ENCODE results near the gene EPHA3.

Gene EPHA3

GRCh38 chr3:89467898-89468363 is 360.5 kb downstream of the EPHA3 start:
- DNase-seq: no peak

- DNase-seq: no peak
These were observed 364.7 kb downstream of the EPHA3 start for GRCh38 chr3:89472101-89472500.

DNA sequence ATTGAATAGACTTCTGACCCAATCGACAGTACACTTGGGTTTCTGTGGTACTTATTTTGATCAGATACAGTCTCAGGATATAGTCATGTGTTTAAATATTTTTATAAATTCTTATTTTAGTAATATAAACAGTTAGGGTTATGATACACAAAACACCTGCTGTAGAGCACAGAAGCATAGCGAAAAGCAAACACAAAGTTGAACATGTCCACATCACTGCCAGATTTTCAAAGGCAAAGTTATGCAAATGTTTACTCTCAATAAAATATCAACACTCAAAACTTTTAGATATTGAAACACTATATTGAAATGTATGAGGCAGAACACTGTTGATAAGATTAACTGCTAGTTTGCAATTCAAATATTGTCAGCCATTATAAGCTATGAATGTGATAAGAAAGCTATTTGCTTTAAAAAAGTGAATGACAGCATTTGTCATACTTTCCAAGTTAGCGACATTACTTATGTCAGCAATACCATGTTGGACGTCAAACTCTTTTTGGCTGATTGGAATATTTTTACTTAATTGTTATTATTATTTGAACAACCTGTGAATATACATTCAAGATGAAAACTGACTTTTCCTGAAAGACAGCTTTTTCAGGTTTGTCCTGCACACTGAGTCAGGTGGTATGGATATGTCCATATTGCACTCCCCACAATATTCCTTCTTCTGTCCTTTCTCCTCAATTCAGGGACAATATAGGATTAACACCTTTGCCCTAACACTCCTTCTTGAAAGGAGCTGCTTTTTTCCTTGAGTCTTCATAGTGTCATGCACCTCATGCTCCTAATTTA is 367.1 kb downstream of the EPHA3 start:
- DNase-seq: no peak

DNA sequence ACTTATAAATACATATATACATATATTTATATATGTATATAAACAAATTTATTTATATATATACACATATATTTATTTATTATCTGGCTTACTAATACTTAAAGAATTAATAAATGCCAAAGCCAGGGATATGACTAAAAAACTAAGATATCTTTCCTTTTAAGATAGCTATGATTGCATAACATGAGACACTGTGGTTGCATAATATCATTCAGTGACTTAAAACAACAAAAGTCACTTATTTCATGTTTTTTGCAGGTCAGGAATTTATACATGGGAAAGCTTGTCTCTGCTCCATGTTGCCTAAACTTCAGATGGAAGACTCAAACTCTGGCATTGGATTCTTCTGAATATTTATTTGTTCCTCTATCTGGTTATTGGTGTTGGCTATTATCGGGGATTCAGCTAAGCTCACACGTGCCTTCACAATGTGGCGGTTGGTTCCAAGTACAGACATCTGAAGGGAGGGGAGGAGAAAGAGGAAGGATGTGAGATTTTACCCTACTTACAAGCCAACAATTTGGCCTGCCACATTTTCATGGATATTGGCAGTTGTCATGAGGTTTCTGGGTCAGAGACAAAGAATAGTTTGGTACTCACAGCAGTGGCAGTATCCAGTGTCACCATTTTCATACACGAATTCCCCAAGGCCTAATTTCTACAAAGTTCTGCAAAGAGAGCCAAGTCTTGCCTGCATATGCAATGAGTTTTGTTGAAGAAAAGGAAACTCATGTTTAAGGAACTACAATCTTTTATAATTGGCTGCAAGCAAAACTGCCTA is 381.6 kb downstream of the EPHA3 start:
- no peak for DNase-seq

DNA sequence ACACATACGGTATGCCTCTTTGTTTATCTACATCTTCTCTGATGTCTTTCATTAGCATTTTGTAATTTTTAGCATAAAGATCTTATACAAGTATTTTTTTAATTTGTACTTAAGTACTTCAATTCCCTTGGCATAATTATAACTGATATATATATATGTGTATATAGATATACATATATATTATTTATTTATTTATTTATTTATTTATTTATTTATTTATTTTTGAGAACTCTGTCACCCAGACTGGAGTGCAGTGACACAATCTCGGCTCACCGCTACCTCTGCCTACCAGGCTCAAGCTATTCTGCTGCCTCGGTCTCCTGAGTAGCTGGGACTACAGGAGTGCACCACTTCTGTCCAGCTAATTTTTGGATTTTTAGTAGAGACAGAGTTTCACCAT is 382.7 kb downstream of the EPHA3 start:
- no peak for DNase-seq

GRCh38 chr3:89494734-89495133 is 387.3 kb downstream of the EPHA3 start:
- DNase-seq: no peak

GRCh38 chr3:89503891-89504391 is 396.5 kb downstream of the EPHA3 start:
- no peak for DNase-seq

- no peak for DNase-seq
These were observed 397.0 kb downstream of the EPHA3 start for GRCh38 chr3:89504432-89504831.

DNA sequence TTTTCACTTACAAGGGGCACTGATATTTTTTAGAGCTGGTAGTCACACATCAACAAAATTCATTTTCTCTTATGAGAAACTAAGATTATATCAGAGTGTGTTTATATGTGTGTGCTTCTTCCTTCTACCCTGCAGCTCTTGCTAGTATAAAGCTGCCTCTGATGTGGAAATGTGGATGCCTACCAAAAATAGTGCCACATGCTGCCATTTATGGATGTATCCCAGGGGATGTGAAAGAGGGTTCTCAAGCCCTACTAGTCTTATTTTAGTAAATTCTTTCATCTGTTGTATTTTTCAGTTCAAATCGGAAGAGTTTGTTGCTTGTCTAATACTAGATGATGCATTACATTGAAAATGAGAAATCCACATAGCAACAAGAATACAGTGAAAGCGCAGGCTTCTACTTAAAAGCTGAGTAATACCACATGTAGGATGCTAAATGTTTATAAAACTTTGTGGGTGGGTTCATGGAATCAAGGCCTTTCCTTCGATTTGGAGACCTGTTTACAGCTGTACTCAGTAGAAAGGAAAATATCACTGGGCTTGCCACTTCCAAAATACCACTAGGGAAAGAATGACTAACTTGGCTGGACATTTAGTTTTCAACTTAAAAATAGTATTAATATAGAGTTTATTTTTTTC is 399.2 kb downstream of the EPHA3 start:
- DNase-seq: no peak

DNA sequence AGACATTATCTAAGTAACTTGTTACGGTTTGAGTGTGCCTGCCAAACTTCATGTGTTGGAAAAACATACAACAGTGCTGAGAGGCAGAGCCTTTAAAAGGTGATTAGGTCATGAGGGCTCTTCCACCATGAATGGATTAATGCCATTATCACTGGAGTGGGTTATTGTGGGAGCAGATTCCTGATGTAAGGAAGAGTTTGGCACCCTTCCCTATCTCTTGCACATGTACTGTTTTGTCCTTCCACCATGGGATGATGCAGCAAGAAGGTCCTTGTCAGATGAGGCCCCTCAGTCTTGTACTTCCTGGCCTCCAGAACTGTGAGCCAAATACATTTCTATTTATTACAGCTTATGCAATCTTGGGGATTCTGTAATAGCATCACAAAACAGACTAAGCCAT is 413.9 kb downstream of the EPHA3 start:
- DNase-seq: peak; percentile 0

GRCh38 chr3:89522155-89522554 is 414.7 kb downstream of the EPHA3 start:
- no peak for DNase-seq

DNA sequence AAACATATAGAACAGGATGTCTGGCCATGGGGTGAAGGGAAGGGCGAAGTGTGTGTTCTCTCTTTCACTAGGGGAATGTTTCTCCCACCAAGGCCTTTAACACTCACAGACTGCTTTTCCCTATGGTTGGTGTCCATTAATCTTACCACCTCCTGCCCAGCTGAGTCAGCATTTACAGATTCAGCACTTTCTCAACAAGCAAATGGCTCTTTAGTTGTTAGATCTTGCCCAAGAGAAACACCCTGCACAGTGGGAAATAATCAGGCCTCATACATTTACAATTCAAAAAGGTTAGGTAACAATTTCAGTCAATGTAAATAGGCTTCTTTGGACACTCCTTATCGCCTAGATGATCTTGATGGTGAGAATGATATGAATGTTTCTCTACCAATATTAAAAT is 418.2 kb downstream of the EPHA3 start:
- DNase-seq: no peak

GRCh38 chr3:89527736-89528305 is 420.4 kb downstream of the EPHA3 start:
- peak; percentile 11 for DNase-seq

All from fibroblast of skin of scalp (primary cell).